GM12875 (cell line): ENCODE data around the gene LONP2.

Source experiments
- H3K4me3 ChIP-seq: one replicate; pipeline ENCODE4 v1.5.1; 2011; ENCODE audit warnings: low read depth, low read length, control low read depth
- CTCF ChIP-seq: IDR thresholded peaks from 2 replicates; pipeline ENCODE4 v1.5.1; 2011; ENCODE audit warnings: low read depth, mild to moderate bottlenecking, control low read depth, inconsistent platforms, low read length, moderate library complexity, borderline replicate concordance; ENCODE audit not compliant: insufficient read depth

Gene LONP2

GRCh38 chr16:48223490-48223889 lies 20.6 kb upstream of the LONP2 start:
- TF ChIP-seq CTCF, result no peak
- H3K4me3 ChIP-seq, result no peak overlapping the region

DNA sequence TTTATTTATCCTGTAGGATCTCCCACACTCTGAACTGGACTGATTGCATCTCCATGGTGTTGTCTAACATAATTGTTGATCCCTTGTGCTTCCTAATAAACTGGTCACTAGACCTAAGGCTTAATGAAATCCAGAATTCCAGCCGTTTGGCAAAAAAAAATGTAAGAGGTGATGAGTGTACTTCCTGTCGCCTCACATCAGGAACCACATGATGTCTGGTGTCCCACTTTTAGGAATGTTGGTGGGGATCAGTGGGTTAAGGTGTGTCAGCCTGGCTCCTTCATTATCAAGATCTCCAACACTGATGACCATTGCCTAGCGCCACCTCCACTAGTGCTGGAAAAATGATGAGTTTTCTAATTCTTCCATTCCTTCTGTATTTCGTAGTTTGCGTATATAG lies 18.6 kb upstream of the LONP2 start:
- TF ChIP-seq CTCF, result no peak
- no peak overlapping the region for H3K4me3 ChIP-seq

DNA sequence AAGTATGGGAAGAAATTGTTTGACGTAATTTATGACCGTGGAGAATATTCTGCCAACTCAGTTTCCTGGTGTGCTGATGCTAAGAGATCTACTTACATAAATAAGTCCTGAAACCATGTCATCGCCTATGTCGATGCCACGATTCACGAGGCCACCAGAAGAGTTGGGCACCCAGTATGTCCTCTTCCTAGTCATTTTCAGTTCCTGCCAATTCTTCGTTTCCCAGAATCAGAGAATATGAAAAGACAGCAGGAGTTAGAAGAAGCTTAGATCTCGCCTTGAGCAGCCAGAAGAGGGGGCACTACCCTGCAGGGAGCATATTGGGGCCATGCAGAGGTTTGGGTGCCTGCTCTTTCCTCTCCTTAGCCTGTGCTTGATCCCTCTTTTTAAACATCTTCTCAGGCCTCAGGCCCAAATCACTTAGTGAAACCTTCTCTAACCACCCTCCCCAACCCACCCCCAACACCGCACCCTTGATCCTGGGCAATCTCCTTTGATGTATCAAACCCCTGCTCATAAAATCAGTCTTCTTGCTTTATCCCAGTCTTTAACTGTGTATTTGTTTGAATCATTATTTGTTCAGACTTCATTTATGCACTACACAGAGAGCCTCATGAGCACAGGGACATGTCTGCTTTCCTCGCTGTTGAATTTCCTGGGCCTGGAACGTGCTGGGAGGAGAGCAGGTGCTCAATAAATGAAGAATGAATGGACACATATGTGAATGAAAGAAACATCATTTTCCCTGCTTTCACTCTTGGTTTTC lies 12.2 kb upstream of the LONP2 start:
- peak; percentile 69 for TF ChIP-seq CTCF
- no peak overlapping the region for H3K4me3 ChIP-seq

GRCh38 chr16:48232493-48233040 lies 11.5 kb upstream of the LONP2 start:
- H3K4me3 ChIP-seq, result no peak overlapping the region
- no peak for TF ChIP-seq CTCF

- TF ChIP-seq CTCF, result no peak
- no peak overlapping the region for H3K4me3 ChIP-seq
These were observed 9.5 kb upstream of the LONP2 start for GRCh38 chr16:48234630-48235029.

GRCh38 chr16:48235058-48235555 lies 9.0 kb upstream of the LONP2 start:
- no peak overlapping the region for H3K4me3 ChIP-seq
- TF ChIP-seq CTCF, result no peak

DNA sequence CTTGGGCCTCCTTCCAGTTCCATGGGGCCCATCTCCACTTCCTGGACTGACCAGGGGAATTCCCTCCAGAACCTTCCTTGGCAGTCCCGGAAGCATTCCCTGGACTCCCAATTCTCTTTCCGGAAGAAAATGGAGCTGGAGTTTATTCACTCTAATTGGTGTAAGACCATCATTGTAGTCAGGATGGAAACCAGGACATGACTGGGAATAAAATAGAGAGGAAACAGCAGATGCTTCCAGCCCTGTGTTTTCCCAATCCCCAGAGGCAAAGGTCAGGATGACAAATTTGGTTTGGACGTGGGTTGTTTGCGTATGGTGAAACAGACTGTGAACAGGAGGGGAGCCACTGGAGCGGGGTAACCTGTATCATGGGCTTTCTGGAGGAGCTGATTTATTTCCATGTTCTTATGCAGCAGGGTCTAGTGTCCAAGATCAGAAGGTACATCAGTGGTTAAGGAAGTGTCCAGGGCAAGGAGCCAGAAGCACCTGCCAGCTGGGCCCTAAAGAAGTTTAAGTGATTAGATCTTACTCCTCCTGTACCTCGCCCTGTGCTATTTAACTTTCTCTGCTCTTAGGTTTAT lies 8.5 kb upstream of the LONP2 start:
- H3K4me3 ChIP-seq, result no peak overlapping the region
- no peak for TF ChIP-seq CTCF
